Ectodermal cell (in vitro differentiated cells): Measurements from ENCODE around the gene DCAF10.
"Not testable (repeated sequence)": the region's sequence is repeated elsewhere in the genome, so short reads cannot be mapped to it uniquely, and the experiment has no call there.

ENCODE experiments used
- H3K27ac ChIP-seq: 2 replicates; pipeline ENCODE4 v1.7.0; 2013; ENCODE audit warnings: mild to moderate bottlenecking, low read depth, low read length; ENCODE audit not compliant: insufficient read depth, poor library complexity, severe bottlenecking
- H3K27me3 ChIP-seq: 2 replicates; pipeline ENCODE4 v1.7.0; 2013; ENCODE audit warnings: mild to moderate bottlenecking, low read length; ENCODE audit not compliant: insufficient read depth, control insufficient read depth, poor library complexity, severe bottlenecking
- H3K36me3 ChIP-seq: one replicate; pipeline ENCODE4 v1.7.0; 2013; ENCODE audit warnings: low read length; ENCODE audit not compliant: control insufficient read depth, insufficient read depth
- H3K4me1 ChIP-seq: one replicate; pipeline ENCODE4 v1.7.0; 2013; ENCODE audit warnings: low read length; ENCODE audit not compliant: control insufficient read depth, insufficient read depth
- H3K4me3 ChIP-seq: 2 replicates; pipeline ENCODE4 v1.7.0; 2013; ENCODE audit warnings: low read depth, low read length, control low read depth; ENCODE audit not compliant: insufficient read depth
- H3K9me3 ChIP-seq: 2 replicates; pipeline ENCODE4 v1.7.0; 2013; ENCODE audit warnings: mild to moderate bottlenecking, low read length, moderate library complexity; ENCODE audit not compliant: control insufficient read depth
- WGBS, 2 experiments: methylation state at CpG; one replicate each; pipeline ENCODE4 v1.1.7; 2013; ENCODE audit warnings: missing lambda C conversion rate in 2 of 2; 5-methylcytosine and 5-hydroxymethylcytosine counted together

The DCAF10 gene

GRCh38 chr9:37818849-37819248 is 18.3 kb downstream of the DCAF10 start:
- no peak overlapping the region for H3K4me3 ChIP-seq
- WGBS, 2 experiments = 86 to 92% methylated on average over 2 of the region's 2 CpGs
- no peaks in the 10 kb centered on the region for H3K36me3 ChIP-seq

GRCh38 chr9:37820142-37820541 is 19.5 kb downstream of the DCAF10 start:
- H3K9me3 ChIP-seq = no peaks in the 10 kb centered on the region
- H3K27ac ChIP-seq = no peak overlapping the region
- peaks cover 3% of the 10 kb centered on the region for H3K36me3 ChIP-seq
- 94 to 96% methylated on average over 3 to 4 of the region's 5 CpGs for WGBS, 2 experiments
- no peak overlapping the region for H3K4me3 ChIP-seq
- H3K27me3 ChIP-seq = no peaks in the 10 kb centered on the region
- no peaks in the 10 kb centered on the region for H3K4me1 ChIP-seq

More at GRCh38 chr9:37818849-37819248, 18.3 kb downstream of the DCAF10 start:
- H3K4me1 ChIP-seq = no peaks in the 10 kb centered on the region
- H3K27me3 ChIP-seq = no peaks in the 10 kb centered on the region
- H3K27ac ChIP-seq = no peak overlapping the region
- no peaks in the 10 kb centered on the region for H3K9me3 ChIP-seq

- H3K36me3 ChIP-seq, H3K4me1 ChIP-seq, H3K4me3 ChIP-seq, H3K9me3 ChIP-seq, H3K27me3 ChIP-seq, H3K27ac ChIP-seq: not testable (repeated sequence)
- WGBS, 2 experiments = 97 to 98% methylated on average over 2 of the region's 2 CpGs
These were observed 24.6 kb downstream of the DCAF10 start for GRCh38 chr9:37825174-37825573.

- Histone ChIP-seq H3K4me1 (no peaks in the 10 kb centered on the region), H3K4me3 (no peak overlapping the region), H3K27ac (no peak overlapping the region), H3K27me3 (no peaks in the 10 kb centered on the region), H3K9me3 (no peaks in the 10 kb centered on the region), H3K36me3 (peaks cover 3% of the 10 kb centered on the region)
- 91 to 94% methylated on average over 4 of the region's 4 CpGs for WGBS, 2 experiments
These were observed 27.0 kb downstream of the DCAF10 start for GRCh38 chr9:37827483-37828165.

- no peaks in the 10 kb centered on the region for H3K4me1 ChIP-seq
- no peak overlapping the region for H3K4me3 ChIP-seq
- no peak overlapping the region for H3K27ac ChIP-seq
- H3K36me3 ChIP-seq = no peaks in the 10 kb centered on the region
- no peaks in the 10 kb centered on the region for H3K9me3 ChIP-seq
- no peaks in the 10 kb centered on the region for H3K27me3 ChIP-seq
- WGBS, 2 experiments = 97 to 98% methylated on average over 13 of the region's 13 CpGs
These were observed 35.2 kb downstream of the DCAF10 start for GRCh38 chr9:37835821-37836220.

GRCh38 chr9:37836386-37836785 is 35.8 kb downstream of the DCAF10 start:
- Histone ChIP-seq H3K4me1 (no peaks in the 10 kb centered on the region), H3K9me3 (no peaks in the 10 kb centered on the region), H3K36me3 (no peaks in the 10 kb centered on the region), H3K4me3 (no peak overlapping the region), H3K27me3 (no peaks in the 10 kb centered on the region), H3K27ac (no peak overlapping the region)
- WGBS, 2 experiments = 68 to 91% methylated on average over 2 of the region's 2 CpGs

- H3K36me3 ChIP-seq = peaks cover 3% of the 10 kb centered on the region
- WGBS, 2 experiments = 94 to 95% methylated on average over 2 of the region's 3 CpGs
- H3K9me3 ChIP-seq = no peaks in the 10 kb centered on the region
- H3K4me1 ChIP-seq = no peaks in the 10 kb centered on the region
- no peak overlapping the region for H3K27ac ChIP-seq
- H3K4me3 ChIP-seq = no peak overlapping the region
- H3K27me3 ChIP-seq = no peaks in the 10 kb centered on the region
These were observed 39.2 kb downstream of the DCAF10 start for GRCh38 chr9:37839496-37840461.

- no peak overlapping the region for H3K4me3 ChIP-seq
- H3K4me1 ChIP-seq = no peaks in the 10 kb centered on the region
- peaks cover 3% of the 10 kb centered on the region for H3K36me3 ChIP-seq
- no peaks in the 10 kb centered on the region for H3K27me3 ChIP-seq
- H3K9me3 ChIP-seq = no peaks in the 10 kb centered on the region
- 92 to 98% methylated on average over 1 to 4 of the region's 4 CpGs for WGBS, 2 experiments
- H3K27ac ChIP-seq = no peak overlapping the region
These were observed 40.1 kb downstream of the DCAF10 start for GRCh38 chr9:37840560-37841194.

- no peak overlapping the region for H3K4me3 ChIP-seq
These were observed 51.6 kb downstream of the DCAF10 start for GRCh38 chr9:37852222-37852621.

GRCh38 chr9:37856551-37856950 is 56.0 kb downstream of the DCAF10 start:
- Histone ChIP-seq H3K27ac (no peak overlapping the region), H3K4me3 (no peak overlapping the region), H3K36me3 (peaks cover 13% of the 10 kb centered on the region), H3K27me3 (no peaks in the 10 kb centered on the region), H3K9me3 (no peaks in the 10 kb centered on the region), H3K4me1 (no peaks in the 10 kb centered on the region)
- 83 to 100% methylated on average over 1 of the region's 1 CpG for WGBS, 2 experiments

More at GRCh38 chr9:37852222-37852621, 51.6 kb downstream of the DCAF10 start:
- Histone ChIP-seq H3K27ac (no peak overlapping the region), H3K9me3 (no peaks in the 10 kb centered on the region), H3K36me3 (no peaks in the 10 kb centered on the region), H3K4me1 (no peaks in the 10 kb centered on the region), H3K27me3 (no peaks in the 10 kb centered on the region)
- 87 to 90% methylated on average over 2 of the region's 2 CpGs for WGBS, 2 experiments
